ENCODE measurements around the gene RAB9A. TPM values are rescaled to one million over a fixed set of nuclear protein-coding genes. Genes with fewer than 3 reads are reported as not detected.

RAB9A gene
- total RNA-seq, 6 donors from 2014 or later: 12.6 to 38.4 (median 29.1) TPM

DNA sequence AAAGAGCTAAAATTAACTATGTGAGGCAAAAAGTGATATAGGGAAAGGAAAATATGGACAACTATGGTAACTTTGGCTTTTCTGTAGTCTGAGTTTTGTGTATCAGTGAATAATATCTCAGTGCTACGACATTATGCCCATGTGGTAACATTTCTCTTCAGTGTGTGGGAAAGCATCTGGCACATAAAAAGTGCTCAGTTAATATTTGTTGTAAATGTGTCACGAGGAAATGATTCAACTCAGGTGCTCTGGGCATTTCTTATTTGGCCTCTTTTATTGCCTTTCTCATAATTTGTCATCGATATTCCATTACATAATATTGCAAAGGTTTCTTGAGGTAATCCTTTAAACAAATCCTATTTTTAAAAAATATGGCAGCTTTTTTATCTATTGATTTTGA lies 63.2 kb downstream of the RAB9A start:
- ATAC-seq (ENCODE audit: low FRiP score in 2 of 2): no peak
- H3K27ac ChIP-seq: no peak overlapping the region
- peaks cover 0 to 33% (median 12%) of the 10 kb centered on the region in 4 donors for H3K36me3 ChIP-seq
- 86 to 89% methylated on average over 3 of the region's 3 CpGs for WGBS, 2 donors
- no peak for TF ChIP-seq EP300 (IDR thresholded peaks at IDR 0.05)
- TF ChIP-seq, protein P1, sequence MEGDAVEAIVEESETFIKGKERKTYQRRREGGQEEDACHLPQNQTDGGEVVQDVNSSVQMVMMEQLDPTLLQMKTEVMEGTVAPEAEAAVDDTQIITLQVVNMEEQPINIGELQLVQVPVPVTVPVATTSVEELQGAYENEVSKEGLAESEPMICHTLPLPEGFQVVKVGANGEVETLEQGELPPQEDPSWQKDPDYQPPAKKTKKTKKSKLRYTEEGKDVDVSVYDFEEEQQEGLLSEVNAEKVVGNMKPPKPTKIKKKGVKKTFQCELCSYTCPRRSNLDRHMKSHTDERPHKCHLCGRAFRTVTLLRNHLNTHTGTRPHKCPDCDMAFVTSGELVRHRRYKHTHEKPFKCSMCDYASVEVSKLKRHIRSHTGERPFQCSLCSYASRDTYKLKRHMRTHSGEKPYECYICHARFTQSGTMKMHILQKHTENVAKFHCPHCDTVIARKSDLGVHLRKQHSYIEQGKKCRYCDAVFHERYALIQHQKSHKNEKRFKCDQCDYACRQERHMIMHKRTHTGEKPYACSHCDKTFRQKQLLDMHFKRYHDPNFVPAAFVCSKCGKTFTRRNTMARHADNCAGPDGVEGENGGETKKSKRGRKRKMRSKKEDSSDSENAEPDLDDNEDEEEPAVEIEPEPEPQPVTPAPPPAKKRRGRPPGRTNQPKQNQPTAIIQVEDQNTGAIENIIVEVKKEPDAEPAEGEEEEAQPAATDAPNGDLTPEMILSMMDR (IDR thresholded peaks at IDR 0.05): no peak
- no peak for TF ChIP-seq POLR2AphosphoS5 (IDR thresholded peaks at IDR 0.05)
- TF ChIP-seq POLR2A (IDR thresholded peaks at IDR 0.05): no peak
- H3K27me3 ChIP-seq: no peaks in the 10 kb centered on the region
- DNase-seq: no peak
- no peaks in the 10 kb centered on the region for H3K9me3 ChIP-seq
- no peak overlapping the region for H3K4me3 ChIP-seq
- H3K4me1 ChIP-seq: peaks cover 0 to 4% (median 0%) of the 10 kb centered on the region in 4 donors

DNA sequence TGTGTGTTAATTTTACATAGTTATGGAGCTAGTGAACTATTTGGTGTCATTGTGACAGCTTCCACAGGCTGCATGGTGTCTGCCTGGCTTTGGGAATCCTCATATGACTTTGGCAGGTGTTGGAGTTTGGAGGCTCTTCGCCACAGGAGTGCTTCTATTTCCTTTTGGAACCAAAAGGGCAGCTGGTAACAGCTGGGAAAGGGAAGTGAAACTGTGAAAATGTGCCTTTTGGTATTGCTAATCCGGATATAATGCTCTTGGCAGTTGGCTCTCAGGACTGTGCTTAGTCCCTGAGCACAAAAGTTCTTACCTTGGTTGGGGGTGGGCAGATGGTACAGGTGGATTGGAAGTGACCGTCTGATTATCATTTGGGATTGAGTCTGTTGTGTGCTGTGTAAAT lies 63.7 kb downstream of the RAB9A start:
- H3K27me3 ChIP-seq: no peaks in the 10 kb centered on the region
- no peak overlapping the region for H3K27ac ChIP-seq
- H3K4me1 ChIP-seq: peaks cover 0 to 4% (median 0%) of the 10 kb centered on the region in 4 donors
- TF ChIP-seq EP300 (IDR thresholded peaks at IDR 0.05) (no peak), POLR2AphosphoS5 (IDR thresholded peaks at IDR 0.05) (no peak), POLR2A (IDR thresholded peaks at IDR 0.05) (no peak)
- TF ChIP-seq, protein P1 (IDR thresholded peaks at IDR 0.05): no peak
- 60 to 67% methylated on average over 3 of the region's 3 CpGs for WGBS, 2 donors
- peaks cover 0 to 38% (median 12%) of the 10 kb centered on the region in 4 donors for H3K36me3 ChIP-seq
- no peak overlapping the region for H3K4me3 ChIP-seq
- no peaks in the 10 kb centered on the region for H3K9me3 ChIP-seq
- no peak for ATAC-seq (ENCODE audit: low FRiP score in 2 of 2)
- DNase-seq: no peak

DNA sequence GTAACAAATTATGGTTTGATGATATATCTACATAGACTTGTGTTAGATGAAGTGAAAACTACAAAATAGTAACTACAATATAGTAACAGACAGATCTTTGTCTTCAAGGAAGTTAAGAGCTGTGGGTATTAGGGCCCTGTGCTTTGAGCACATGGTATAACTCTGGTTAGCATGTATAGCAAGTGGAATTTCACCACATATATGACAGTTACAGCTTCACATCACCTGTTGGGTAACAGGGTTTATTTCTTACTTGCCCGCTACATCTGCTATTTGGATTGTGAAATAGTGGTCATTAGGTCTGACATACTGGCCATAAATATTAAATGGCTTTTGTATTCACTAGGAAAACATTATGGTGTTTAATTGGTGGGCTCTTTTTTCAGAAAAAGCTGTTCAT lies 65.8 kb downstream of the RAB9A start:
- DNase-seq: no peak

DNA sequence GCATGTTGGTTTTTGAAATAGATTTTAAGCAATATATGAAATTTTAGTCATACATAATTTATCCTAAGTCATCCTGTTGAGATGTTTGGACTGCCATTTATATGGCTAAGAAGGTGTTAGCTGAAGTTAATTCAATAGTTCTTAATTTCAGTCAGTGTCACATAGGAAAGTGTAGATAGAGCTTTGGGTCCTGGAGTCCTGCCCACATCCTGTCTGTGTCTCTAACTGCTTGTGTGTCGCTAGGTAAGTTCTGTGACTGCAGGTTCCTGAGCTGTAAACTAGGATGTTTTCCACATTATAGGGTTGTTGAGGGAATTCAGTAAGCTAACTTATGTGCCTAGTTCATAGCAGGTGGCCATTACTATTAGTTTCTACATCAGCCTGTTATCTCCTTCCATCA lies 66.3 kb downstream of the RAB9A start:
- no peak for TF ChIP-seq POLR2AphosphoS5 (IDR thresholded peaks at IDR 0.05)
- no peak for DNase-seq
- no peak overlapping the region for H3K27ac ChIP-seq
- WGBS, 2 donors: 60 to 74% methylated on average over 1 of the region's 1 CpG
- ATAC-seq (ENCODE audit: low FRiP score in 2 of 2): no peak
- H3K9me3 ChIP-seq: no peaks in the 10 kb centered on the region
- peaks cover 0 to 46% (median 16%) of the 10 kb centered on the region in 4 donors for H3K36me3 ChIP-seq
- H3K27me3 ChIP-seq: no peaks in the 10 kb centered on the region
- H3K4me3 ChIP-seq: no peak overlapping the region
- H3K4me1 ChIP-seq: peaks cover 0 to 7% (median 0%) of the 10 kb centered on the region in 4 donors

More for the DNA sequence above, 65.8 kb downstream of the RAB9A start:
- TF ChIP-seq POLR2A (IDR thresholded peaks at IDR 0.05) (no peak), POLR2AphosphoS5 (IDR thresholded peaks at IDR 0.05) (no peak), EP300 (IDR thresholded peaks at IDR 0.05) (no peak)
- TF ChIP-seq, protein P1 (IDR thresholded peaks at IDR 0.05): no peak
- no peaks in the 10 kb centered on the region for H3K27me3 ChIP-seq
- H3K4me1 ChIP-seq: peaks cover 0 to 4% (median 0%) of the 10 kb centered on the region in 4 donors
- 60 to 82% methylated on average over 1 of the region's 1 CpG for WGBS, 2 donors
- no peak overlapping the region for H3K27ac ChIP-seq
- no peak overlapping the region for H3K4me3 ChIP-seq
- peaks cover 0 to 45% (median 17%) of the 10 kb centered on the region in 4 donors for H3K36me3 ChIP-seq
- no peaks in the 10 kb centered on the region for H3K9me3 ChIP-seq
- ATAC-seq (ENCODE audit: low FRiP score in 2 of 2): no peak

DNA sequence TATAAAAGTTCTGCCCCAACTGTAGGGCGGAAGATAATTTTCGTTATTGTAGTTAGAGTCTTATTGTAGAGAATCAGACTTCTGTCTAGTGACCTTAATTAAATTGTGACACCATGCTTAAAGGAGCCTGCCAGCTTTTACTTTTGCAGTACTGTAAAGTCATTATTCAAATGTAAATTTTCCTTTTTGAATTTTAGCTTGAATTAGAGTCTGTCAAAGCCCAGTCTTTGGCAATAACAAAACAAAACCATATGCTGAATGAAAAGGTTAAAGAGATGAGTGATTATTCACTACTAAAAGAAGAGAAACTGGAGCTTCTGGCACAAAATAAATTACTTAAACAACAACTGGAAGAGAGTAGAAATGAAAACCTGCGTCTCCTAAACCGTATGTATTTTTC lies 67.5 kb downstream of the RAB9A start:
- TF ChIP-seq EP300 (IDR thresholded peaks at IDR 0.05): no peak
- TF ChIP-seq POLR2AphosphoS5 (IDR thresholded peaks at IDR 0.05): no peak
- TF ChIP-seq POLR2A (IDR thresholded peaks at IDR 0.05): no peak
- TF ChIP-seq, protein P1 (IDR thresholded peaks at IDR 0.05): no peak
- Histone ChIP-seq H3K4me1 (peaks cover 0 to 13% (median 6%) of the 10 kb centered on the region in 4 donors), H3K4me3 (no peak overlapping the region), H3K27ac (no peak overlapping the region), H3K9me3 (no peaks in the 10 kb centered on the region), H3K27me3 (no peaks in the 10 kb centered on the region), H3K36me3 (peaks cover 0 to 44% (median 16%) of the 10 kb centered on the region in 4 donors)
- 96 to 99% methylated on average over 4 of the region's 4 CpGs for WGBS, 2 donors
- no peak for ATAC-seq (ENCODE audit: low FRiP score in 2 of 2)
- DNase-seq: no peak
